GM19467 (cell line): ENCODE results near the gene BTBD16.

ENCODE experiments used
- ATAC-seq: cut with Tn5 transposase; IDR thresholded peaks from one replicate; pipeline ENCODE4 v1.9.1; 2021; ENCODE audit warnings: mild to moderate bottlenecking, moderate library complexity; ENCODE audit not compliant: unreplicated experiment

BTBD16 gene

GRCh38 chr10:122246830-122247520 is 24.1 kb upstream of the BTBD16 start:
- no peak for ATAC-seq

DNA sequence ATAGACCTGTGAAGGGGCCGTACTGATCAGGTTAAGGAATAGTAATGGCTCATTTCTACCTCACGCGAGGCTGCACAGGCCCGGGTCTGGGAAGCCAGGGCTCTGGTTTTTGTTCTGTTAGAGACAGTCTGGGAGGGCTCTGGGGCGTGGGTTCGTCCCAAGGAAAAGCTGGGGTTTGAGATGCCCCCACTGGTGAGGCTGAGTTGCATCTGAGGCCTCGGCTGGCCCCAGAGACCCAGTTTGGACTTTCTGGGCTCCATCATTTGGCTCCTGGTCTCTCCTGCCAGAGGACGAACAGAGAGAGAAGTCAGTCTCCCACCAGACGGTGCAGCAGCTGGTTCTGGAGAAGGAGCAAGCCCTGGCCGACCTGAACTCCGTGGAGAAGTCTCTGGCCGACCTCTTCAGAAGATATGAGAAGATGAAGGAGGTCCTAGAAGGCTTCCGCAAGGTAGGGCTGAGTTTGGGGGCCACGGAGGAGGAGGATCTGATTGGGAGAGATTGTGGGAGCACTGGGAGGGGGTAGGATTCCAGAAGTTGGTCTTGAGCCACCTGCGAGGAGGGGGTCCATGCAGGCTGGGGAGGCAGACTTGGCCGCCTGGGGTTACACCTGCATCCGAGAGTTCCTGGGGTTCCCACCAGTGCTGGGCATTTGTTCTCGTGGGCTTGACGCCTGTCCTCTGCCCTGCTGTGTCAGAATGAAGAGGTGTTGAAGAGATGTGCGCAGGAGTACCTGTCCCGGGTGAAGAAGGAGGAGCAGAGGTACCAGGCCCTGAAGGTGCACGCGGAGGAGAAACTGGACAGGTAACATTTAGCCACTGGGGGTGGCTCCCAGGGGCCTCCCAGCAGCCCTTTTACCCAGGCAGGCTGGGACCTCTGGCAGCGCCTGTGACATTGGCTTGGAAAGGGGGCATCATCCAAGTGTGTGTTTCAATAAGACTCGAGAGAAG is 22.5 kb upstream of the BTBD16 start:
- no peak for ATAC-seq

GRCh38 chr10:122249303-122249850 is 21.7 kb upstream of the BTBD16 start:
- ATAC-seq, result no peak

GRCh38 chr10:122249991-122250750 is 20.9 kb upstream of the BTBD16 start:
- no peak for ATAC-seq

DNA sequence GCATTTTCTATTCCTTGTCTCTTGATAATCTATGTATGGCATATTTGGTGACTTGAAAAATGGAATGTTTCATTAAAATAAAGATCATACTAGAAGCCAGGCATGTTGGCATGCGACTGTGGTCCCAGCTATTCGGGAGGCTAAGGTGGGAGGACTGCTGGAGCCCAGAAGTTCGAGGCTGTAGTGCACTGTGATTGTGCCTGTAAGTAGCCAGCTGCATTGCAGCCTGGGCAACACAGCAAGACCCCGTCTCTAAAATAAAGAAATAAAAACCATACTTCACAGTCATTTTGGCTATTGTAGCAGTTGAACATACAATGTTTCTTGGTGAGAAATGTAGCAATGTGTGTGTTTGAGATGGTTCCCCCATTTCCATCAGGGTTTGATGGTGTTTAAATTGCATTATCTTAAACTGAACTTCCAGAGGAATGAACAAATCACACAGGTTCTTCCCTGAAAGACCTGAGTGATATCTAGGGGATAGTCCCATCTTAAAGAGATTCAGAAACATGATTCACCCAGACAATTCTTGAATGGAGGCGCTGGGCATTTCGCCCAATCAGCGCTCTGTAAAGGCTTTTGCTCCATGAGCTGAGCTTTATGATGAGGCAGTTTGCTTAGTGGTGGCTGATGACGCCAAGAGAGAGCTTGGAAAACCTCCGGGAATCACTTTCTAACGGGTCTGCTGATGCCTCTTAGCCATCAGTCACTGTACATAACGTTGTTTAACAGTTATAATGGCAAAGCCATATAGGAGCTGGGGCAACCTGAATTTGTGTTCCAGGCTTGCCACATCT is 19.4 kb upstream of the BTBD16 start:
- ATAC-seq, result no peak

- ATAC-seq, result no peak
These were observed 18.3 kb upstream of the BTBD16 start for GRCh38 chr10:122252805-122253204.

DNA sequence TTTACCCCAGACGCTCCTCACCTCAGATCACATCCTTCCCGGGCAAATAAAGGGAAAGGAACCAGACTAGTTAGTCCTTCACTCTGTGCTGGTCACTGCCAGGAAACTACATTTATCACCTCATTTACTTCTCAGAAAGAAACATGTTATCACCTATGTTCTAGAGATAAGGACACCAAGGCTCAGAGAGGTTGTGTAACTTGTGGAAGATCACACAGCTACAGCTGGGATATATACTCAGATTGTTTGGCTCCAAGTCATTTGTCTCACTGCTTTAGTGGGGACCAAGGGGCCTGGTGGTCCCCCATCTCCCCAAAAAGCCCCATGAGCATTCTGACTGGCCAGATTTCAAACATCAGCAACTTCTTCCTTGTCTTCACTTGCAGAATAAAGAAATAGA is 17.5 kb upstream of the BTBD16 start:
- ATAC-seq, result no peak

- no peak for ATAC-seq
These were observed 16.3 kb upstream of the BTBD16 start for GRCh38 chr10:122254831-122255230.

DNA sequence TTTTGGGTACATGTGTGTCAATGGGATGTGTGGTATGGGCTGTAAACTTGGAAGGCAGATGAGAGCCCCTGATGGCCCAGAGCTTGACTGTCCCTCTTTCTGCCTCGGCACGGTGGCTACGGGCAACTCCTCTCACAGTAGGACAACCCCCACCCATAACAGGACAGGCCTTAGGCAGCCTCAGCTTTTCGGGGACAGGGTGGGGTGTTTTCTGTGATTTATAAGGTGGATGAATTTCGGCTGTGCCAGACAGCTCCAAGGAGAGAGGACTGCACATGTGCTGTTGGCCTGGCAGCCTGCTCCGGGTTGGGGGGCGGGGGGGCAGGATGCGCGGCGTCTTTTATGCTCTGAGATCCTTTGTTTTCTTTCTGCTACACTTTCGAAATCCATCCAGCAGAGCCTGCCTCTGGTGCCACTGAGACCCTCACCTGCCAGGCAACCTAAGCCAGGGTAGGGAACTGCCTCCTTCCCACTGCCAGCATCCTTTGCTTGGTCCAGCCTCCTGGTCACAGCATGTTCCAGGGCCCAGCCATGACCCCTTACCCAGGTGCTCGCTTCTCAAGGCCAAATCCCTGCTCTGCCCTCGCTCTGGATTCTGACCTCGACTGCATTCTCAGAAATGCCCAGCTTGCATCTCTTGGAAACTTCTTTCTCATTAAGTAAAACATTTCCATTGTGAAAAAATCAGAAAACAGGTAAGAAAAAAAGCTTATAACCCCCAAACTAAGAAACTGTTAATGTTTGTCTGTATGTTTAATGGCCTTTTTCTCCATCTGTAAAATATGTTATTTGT is 15.4 kb upstream of the BTBD16 start:
- no peak for ATAC-seq

- ATAC-seq, result no peak
These were observed 14.1 kb upstream of the BTBD16 start for GRCh38 chr10:122257041-122257440.

- no peak for ATAC-seq
These were observed 12.7 kb upstream of the BTBD16 start for GRCh38 chr10:122258136-122259074.

- ATAC-seq, result no peak
These were observed 12.0 kb upstream of the BTBD16 start for GRCh38 chr10:122259075-122259466.

GRCh38 chr10:122261584-122261983 is 9.5 kb upstream of the BTBD16 start:
- no peak for ATAC-seq

DNA sequence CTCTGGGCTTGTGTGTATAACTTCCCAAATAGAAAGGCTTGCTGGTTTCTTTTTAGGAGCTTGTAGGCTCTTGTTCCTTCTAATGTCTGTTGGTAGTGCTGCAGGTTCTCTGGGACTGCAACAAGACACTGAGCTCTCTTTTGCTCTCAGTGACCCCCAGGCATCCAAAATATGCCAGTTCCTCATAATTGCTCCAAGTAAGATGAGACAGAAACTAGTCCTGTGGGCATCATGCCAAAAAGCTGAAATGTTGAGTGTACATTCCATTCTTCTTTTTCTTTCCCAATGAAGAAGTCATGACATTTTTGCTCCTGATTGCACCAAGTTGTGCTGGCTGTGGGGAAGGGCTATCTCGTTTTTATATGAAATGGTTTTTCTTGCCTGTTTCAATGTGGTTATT is 7.1 kb upstream of the BTBD16 start:
- no peak for ATAC-seq

DNA sequence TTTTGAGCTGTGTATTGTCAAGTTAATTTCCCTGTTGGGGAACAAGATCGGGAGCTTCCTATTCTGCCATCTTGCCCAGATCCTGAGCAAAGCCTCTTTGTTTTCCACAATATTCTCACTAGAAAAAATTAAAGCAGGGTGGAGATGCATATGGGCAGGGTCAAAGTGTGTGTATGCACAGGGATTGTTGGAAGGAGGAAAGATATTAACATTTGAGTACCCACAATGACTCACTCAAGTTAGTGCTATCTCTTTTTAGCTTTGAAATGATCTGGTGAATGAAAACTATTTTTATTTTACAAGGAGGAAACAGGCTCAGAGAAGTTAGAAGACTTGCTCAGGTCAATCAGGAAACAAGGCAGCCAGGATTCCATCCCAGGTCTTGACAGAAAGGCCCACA is 6.7 kb upstream of the BTBD16 start:
- ATAC-seq, result no peak

- ATAC-seq, result no peak
These were observed 6.2 kb upstream of the BTBD16 start for GRCh38 chr10:122264931-122265330.

DNA sequence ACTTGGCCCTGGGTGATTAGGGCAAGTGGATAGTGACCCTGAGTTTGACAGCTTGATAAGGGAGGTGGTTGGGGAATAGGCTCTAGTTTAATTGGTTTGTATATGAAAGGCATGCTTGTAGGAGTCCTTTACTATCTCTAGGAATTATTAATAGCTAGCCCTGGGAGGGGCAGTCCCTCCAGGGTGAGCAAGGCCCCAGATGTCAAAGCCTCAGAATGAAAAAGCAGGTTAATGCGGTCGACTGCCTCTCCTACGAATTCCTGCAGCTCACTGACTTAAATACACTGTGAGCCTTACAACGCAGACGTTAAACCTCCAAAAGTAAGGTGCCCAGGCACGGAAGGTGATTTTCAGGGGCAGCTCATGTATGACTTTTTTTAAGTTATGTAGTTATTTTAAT is 5.2 kb upstream of the BTBD16 start:
- ATAC-seq, result no peak
